Stromal cell of bone marrow (primary cell): ENCODE data around the gene NFATC3.

Experiments
- DNase-seq: peaks from one replicate; pipeline ENCODE4 v3.0.0-alpha.2; 2012; ENCODE audit warnings: low read depth

NFATC3 gene

DNA sequence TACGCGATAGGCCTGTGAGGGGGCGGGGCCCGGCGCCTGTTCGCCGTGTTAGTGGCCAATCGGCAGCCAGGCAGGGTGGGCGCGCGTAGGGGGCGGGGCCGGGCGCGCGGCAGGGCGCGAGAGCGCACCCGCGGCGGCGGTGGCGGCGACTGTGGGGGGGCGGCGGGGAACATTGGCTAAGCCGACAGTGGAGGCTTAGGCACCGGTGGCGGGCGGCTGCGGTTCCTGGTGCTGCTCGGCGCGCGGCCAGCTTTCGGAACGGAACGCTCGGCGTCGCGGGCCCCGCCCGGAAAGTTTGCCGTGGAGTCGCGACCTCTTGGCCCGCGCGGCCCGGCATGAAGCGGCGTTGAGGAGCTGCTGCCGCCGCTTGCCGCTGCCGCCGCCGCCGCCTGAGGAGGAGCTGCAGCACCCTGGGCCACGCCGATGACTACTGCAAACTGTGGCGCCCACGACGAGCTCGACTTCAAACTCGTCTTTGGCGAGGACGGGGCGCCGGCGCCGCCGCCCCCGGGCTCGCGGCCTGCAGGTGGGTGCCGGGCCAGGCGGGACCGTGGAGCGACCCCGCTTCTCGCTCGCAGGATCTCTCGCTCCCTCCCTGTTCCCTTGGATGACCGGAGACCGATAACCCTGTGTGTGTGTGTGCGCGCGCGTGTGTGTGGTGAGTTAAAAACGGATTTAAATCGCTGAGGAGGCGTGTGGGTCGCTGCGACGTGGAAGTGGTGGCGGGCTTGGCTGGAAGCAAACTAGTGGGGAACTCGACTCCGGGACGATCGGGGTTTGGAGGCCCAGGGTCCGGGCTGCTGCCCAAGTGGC is at the start of gene NFATC3:
Gene NFATC3 (plus strand): TSS at position 112 of the 813 bp plus-strand sequence. CDS start 312 bp downstream, at position 424.
- DNase-seq: peak; percentile 91

- no peak for DNase-seq
Observed at GRCh38 chr16:68037841-68038597, 47.2 kb upstream of the NFATC3 start.

DNA sequence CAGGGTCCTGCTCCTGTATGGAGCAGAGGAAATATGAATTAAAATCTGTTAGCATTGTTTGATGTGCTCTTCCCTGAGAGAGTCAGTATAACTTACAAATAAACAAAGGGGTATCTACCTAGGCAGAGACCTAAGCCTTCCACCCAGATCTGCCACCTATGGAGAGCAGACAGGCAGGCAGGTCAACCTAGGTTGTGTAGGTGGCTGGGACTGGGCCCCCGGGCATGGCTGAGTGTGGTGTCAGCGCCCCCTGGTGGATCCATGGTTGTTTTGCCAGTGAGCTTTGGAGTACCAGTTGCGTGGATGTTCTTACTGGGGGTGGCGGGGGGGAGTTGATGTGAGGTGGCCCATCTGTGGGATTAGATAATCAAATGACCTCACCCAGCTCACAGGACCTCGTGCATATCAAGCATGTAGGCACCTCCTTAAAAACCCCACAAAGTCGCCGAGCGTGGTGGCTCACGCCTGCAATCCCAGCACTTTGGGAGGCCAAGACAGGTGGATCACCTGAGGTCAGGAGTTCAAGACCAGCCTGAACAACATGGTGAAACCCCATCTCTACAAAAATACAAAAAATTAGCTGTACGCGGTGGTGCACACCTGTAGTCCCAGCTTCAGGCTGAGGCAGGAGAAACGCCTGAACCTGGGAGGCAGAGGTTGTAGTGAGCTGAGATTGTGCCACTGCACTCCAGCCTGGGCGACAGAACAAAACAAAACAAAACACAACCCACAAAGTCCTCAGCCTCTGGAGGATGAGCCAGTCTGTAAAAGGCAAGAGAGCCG is 44.5 kb upstream of the NFATC3 start:
- no peak for DNase-seq

GRCh38 chr16:68041783-68042182 is 43.4 kb upstream of the NFATC3 start:
- DNase-seq: no peak

GRCh38 chr16:68046106-68046505 is 39.1 kb upstream of the NFATC3 start:
- no peak for DNase-seq

- no peak for DNase-seq
Observed at GRCh38 chr16:68047987-68048386, 37.2 kb upstream of the NFATC3 start.

GRCh38 chr16:68049449-68049848 is 35.7 kb upstream of the NFATC3 start:
- no peak for DNase-seq

DNA sequence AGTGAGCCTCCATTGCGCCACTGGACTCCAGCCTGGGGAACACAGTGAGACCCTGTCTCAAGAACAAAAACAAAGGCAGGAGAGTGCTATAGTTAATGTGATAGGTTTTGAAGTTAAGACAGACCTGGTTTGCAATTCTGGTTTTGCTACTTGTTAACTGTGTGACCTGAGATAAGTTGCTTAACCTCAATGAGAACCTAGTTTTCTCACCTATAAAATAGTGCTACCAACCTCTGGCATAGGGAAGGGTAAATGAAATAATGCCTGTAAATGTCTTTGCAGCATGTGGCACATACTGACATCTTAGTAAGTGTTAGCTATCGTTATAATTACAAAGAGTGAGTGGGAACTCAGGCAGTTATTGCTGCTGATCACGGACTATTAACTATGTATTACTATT is 29.8 kb upstream of the NFATC3 start:
- DNase-seq: no peak

- DNase-seq: no peak
Observed at GRCh38 chr16:68059804-68060203, 25.4 kb upstream of the NFATC3 start.

GRCh38 chr16:68061396-68061795 is 23.8 kb upstream of the NFATC3 start:
- no peak for DNase-seq

DNA sequence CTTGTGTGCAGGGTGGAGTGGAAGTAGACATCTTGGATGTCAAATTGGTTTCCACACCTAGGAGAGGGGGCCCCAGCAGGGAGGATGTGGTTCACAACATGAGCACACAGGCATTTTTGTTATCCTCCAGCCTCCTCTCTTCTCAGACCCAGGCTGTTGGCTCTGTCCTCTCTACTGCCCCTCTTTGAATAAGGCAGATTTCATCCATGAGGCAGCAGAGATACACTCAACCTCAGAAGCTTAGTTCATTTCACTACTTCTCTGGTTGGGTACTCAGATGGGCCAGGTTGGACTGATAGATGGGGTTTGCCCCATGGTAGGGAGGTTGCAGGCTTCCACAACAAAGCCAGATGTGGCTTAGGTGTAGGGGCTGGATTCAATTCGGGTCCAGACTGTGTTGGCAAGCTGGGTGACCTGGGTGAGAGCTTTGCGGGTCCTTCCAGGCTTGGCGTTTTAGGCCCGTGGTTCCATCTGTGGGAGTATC is 22.2 kb upstream of the NFATC3 start:
- no peak for DNase-seq

- DNase-seq: peak; percentile 42
Observed at GRCh38 chr16:68064791-68065365, 20.3 kb upstream of the NFATC3 start.

- peak; percentile 78 for DNase-seq
Observed at GRCh38 chr16:68065716-68066305, 19.4 kb upstream of the NFATC3 start.

GRCh38 chr16:68066763-68067162 is 18.4 kb upstream of the NFATC3 start:
- no peak for DNase-seq

- no peak for DNase-seq
Observed at GRCh38 chr16:68068926-68069325, 16.2 kb upstream of the NFATC3 start.

GRCh38 chr16:68069511-68070248 is 15.5 kb upstream of the NFATC3 start:
- DNase-seq: no peak

DNA sequence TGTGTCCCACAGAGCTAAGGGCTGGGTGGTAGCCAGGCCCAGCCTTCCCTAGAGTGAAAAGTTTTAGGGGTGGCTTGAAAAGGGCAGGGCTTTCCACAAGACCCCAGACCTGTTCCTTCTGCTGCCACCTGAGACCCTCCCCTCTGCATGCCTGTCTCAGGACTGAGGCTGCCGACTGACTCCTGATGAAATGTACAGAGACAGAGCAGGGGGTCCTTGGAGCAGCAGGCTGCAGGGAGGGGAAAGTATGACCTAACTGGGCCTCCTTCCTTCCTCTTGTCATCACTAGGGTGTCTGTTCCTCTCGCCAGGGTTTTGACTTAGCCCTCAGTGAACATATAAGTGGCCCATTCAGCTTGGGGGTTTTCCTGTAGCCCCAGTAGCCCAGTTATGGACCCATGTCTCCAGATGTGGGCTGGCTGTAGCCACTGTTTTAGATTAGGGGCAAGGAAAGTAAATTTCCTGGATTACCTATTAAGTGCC is 14.9 kb upstream of the NFATC3 start:
- DNase-seq: no peak

- DNase-seq: no peak
Observed at GRCh38 chr16:68070806-68071517, 14.2 kb upstream of the NFATC3 start.

DNA sequence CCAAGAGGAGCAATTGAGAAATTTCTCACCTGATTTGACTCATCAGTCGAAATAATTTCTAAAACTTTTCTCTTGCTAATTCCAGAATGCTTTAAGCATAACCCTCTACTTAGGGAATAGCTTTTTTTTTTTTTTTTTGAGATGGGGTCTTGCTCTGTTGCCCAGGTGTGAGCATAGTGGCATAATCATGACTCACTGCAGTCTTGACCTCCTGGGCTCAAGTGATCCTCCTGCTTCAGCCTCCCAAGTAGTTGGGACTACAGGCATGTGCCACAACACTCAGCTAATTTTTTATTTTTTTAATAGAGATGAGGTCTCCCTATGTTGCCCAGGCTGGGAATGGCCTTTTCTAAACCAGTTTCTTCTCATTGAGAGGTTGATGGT is 13.7 kb upstream of the NFATC3 start:
- no peak for DNase-seq

GRCh38 chr16:68072038-68072695 is 13.0 kb upstream of the NFATC3 start:
- DNase-seq: no peak
